ENCODE data around the gene KRT85.

Gene KRT85

GRCh38 chr12:52342781-52343490, 24.3 kb downstream of the KRT85 start:
- no peak overlapping the region for H3K27ac ChIP-seq
- TF ChIP-seq, protein P1, sequence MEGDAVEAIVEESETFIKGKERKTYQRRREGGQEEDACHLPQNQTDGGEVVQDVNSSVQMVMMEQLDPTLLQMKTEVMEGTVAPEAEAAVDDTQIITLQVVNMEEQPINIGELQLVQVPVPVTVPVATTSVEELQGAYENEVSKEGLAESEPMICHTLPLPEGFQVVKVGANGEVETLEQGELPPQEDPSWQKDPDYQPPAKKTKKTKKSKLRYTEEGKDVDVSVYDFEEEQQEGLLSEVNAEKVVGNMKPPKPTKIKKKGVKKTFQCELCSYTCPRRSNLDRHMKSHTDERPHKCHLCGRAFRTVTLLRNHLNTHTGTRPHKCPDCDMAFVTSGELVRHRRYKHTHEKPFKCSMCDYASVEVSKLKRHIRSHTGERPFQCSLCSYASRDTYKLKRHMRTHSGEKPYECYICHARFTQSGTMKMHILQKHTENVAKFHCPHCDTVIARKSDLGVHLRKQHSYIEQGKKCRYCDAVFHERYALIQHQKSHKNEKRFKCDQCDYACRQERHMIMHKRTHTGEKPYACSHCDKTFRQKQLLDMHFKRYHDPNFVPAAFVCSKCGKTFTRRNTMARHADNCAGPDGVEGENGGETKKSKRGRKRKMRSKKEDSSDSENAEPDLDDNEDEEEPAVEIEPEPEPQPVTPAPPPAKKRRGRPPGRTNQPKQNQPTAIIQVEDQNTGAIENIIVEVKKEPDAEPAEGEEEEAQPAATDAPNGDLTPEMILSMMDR (IDR thresholded peaks at IDR 0.05) = no peak
- TF ChIP-seq ZFX (IDR thresholded peaks at IDR 0.05; ENCODE audit: borderline replicate concordance) = no peak

DNA sequence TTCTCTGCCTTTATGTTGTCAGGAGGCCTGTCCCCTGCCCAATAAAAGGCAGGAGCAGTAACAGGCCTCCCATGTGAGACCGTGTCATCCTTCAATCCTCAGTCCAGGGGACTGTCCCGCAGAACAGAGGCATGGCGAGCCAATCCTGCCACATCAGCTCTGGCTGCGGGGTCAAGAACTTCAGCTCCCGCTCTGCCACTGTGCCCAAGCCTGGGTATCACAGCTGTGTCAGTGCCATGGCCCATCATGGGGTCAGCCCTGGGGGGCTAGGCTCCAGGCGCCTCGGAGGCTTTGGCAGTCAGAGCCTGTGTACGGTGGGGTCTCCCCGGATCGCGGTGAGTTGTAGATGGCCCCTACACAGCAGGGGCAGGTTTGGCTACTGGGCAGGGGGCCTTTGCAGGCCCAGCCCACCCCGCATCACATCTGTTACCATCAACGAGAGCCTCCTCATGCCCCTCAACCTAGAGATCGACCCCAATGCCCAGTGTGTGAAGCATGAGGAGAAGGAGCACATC, 26.2 kb downstream of the KRT85 start:
- H3K27ac ChIP-seq = no peak overlapping the region
- TF ChIP-seq, protein P1 (IDR thresholded peaks at IDR 0.05) = no peak
- no peak for TF ChIP-seq ZFX (IDR thresholded peaks at IDR 0.05; ENCODE audit: borderline replicate concordance)

DNA sequence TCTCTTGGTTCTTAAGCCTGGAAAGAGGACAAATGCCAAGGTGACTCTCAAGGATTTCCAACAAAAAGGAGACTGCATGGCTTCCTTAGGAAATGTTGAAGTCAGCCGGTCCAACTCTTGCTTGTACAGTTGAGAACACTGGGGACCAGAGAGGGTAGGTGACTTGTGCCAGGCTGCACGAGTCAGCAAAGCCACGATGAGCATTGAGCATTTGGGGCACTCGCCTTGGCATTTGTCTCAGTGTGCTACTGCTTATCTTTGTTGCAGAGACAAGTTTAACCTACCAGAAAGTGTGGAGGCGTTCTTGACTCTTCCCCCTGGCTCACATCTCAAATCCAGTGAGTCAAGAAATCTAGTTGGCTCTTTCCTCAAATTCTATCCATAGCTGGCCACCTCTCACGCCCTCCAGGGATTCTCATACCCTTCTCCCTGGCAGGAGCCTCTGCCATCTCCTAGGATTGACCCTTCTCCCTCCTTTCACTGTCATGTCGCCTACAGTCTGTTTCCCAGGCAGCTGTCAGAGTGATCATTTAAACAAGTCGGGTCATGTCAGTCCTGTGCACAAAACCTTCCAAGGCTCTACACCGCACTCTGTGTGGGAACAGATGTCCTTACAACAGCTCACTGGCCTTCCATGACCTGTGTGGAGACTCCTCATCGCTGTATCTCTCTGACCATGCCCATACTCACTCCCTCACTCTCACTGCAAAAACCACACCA, 28.9 kb downstream of the KRT85 start:
- H3K27ac ChIP-seq = no peak overlapping the region
- TF ChIP-seq, protein P1 (IDR thresholded peaks at IDR 0.05) = no peak
- no peak for TF ChIP-seq ZFX (IDR thresholded peaks at IDR 0.05; ENCODE audit: borderline replicate concordance)

DNA sequence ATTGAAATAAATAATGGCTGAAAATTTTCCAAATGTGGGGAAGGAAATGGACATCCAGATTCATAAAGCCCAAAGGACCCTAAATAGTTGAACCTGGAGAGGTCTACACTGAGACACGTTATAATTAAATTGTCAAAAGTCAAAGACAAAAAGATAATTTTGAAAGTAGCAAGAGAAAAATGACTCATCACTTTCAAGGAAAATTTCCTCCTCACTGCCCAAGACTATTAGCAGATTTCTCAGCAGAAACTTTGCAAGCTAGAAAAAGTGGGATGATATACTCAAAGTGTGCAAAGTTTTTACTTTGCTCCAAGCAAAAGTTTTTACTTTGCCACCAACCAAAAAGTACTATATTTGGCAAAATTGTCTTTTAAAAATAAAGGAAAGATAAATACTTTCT, 30.2 kb downstream of the KRT85 start:
- TF ChIP-seq, protein P1 (IDR thresholded peaks at IDR 0.05) = no peak
- no peak for TF ChIP-seq ZFX (IDR thresholded peaks at IDR 0.05; ENCODE audit: borderline replicate concordance)
- no peak overlapping the region for H3K27ac ChIP-seq

- TF ChIP-seq, protein P1 (IDR thresholded peaks at IDR 0.05) = no peak
- TF ChIP-seq ZFX (IDR thresholded peaks at IDR 0.05; ENCODE audit: borderline replicate concordance) = no peak
- no peak overlapping the region for H3K27ac ChIP-seq
These were observed 30.6 kb downstream of the KRT85 start for GRCh38 chr12:52336641-52337040.

DNA sequence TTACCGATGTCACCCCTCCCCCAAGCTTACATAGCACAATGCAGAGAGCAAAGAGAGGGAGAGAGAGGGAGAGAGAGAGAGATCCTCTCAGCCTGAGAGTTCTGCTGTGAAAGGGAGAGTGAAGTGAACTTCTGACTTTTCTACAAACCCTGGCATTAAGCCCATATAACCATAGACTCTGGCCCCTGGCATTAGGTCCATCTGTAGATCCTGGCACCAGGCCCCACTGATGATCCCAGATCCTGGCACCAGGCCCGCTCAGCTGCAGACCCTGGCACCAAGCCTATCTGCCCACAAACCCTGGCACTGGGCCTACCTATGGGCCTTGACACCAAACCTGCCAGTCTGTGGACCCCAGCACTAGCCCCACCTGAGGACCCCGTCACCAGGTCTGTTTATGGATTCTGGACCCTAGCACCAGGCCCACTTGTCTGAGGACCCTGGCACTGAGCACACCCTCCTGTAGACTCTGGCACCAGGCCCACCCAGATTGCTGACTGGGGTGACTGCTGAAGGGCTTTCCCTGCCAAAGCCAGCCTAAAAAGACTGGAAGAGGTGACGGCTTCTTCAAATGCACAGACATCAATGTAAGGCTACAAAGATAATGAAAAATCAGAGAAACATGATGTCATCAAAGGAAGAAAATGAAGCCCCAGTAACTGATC, 31.6 kb downstream of the KRT85 start:
- no peak for TF ChIP-seq ZFX (IDR thresholded peaks at IDR 0.05; ENCODE audit: borderline replicate concordance)
- TF ChIP-seq, protein P1 (IDR thresholded peaks at IDR 0.05) = no peak
- H3K27ac ChIP-seq = no peak overlapping the region

Measured in 22Rv1 (cell line).